ENCODE data around the gene CACNA2D3.

The CACNA2D3 gene

DNA sequence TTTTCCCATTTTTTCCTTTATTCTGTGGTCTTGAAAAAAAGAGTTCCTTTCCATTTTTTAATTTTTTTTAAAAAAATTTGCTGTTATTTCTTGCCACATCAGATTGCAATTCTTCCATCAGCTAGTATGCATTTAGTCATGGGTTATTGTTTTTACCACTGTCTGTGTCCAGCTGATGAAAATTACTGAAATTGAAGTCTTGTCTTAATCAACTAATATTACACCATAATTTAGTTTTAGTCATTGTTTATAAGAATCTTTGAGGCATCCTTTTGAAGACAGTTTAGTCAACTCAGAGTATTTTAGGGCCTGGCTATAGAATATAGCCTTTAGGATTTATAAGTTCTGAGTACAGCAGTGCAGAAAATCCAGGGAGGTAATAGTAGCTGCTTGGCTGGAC is 633.4 kb downstream of the CACNA2D3 start:
- no peak for TF ChIP-seq CTCF (IDR thresholded peaks at IDR 0.05)

GRCh38 chr3:54756330-54756731 is 634.0 kb downstream of the CACNA2D3 start:
- TF ChIP-seq CTCF (IDR thresholded peaks at IDR 0.05): no peak

DNA sequence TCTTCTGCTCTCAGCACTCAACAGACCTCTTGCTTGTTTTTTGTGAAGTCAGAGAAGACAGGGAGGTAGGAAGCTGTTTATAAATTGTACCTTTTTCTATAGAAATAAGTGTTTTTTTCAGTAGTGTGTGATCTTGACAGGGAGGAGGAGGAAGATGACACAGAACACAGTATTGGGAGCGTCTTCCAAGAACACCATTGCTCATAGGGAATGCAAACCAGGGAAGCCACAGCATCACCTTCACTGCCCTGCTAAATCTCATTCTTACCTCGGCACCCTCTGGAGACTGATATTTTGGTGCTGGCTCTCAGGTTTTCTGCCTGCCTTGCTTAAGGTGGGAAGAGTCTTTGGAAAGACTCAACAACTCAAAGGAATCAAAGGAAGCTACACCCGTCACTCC is 636.1 kb downstream of the CACNA2D3 start:
- TF ChIP-seq CTCF (IDR thresholded peaks at IDR 0.05): no peak

DNA sequence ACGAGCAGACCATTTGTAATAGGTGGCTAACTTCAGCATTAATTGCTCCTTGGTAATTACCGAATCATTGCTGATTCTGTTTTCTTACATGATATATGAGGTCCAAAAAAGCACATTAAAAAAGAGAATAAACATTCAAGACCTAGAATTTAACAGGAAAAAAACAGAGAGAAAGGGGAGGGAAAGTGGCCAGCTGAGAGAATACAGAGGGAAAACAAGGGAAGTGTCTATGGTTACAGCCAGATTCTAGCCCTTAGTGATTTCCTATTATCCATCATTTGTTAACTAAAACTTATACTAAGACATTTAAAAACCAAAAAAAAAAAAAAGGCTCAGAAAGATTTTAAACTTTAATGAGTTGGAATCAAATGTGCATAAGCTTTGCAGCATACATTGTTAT is 636.8 kb downstream of the CACNA2D3 start:
- TF ChIP-seq CTCF (IDR thresholded peaks at IDR 0.05): no peak

GRCh38 chr3:54760201-54760600 is 637.8 kb downstream of the CACNA2D3 start:
- no peak for TF ChIP-seq CTCF (IDR thresholded peaks at IDR 0.05)

DNA sequence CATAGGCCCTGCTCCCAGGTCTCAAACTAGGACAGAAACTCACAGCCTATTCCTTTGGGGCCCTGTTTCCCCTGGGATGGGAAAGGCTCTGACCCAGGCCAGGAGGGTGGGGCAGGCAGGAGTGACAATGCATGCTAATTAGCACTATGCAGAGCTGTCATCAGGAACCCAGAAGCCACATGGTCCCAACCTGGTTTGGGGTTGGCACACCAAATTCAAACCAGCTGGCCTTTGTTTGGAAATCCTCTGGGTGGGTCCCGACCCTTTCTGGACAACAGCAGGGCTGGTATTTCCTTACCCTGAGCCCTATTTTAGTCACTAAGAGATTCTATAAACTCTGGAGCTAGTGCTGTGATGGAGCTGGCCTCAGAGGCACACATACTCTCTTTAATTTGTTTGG is 639.3 kb downstream of the CACNA2D3 start:
- no peak for TF ChIP-seq CTCF (IDR thresholded peaks at IDR 0.05)

DNA sequence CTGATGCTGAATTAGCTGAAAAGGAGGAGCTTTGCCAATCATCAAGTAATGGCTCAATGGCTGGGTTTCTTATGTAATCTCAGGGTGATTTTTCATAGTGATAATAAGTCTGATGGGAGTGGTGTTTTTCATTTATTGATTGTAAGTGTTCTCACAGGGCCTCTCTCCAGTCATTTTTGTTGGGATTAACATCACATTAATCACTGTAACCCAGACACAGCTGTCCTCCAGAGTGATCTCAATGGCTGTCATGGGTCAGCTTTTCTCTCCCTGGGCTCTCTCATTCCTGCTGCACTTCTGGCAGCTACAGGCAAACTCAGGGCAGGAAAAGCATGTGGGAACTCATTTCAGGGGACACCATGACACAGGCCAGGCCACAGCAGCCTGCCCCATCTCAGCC is 642.6 kb downstream of the CACNA2D3 start:
- TF ChIP-seq CTCF (IDR thresholded peaks at IDR 0.05): no peak

DNA sequence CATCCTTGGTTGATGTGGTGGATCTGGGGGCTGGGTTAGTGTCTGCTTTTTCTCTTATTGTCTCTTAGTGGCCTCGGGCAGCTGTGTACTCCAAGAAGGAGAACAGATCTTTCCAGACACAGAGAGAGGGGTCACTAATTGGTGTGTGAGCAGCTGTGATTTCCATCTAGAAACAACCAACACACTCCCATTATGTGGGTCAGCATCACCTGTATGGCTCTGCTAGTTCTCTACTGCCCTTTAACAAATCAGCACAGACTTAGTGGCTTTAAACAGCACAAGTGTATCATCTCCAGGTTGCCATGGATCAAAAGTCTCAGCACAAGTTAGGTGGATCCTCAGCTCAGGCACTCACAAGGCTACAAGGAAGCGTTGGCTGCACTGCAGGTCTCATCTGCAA is 648.7 kb downstream of the CACNA2D3 start:
- no peak for TF ChIP-seq CTCF (IDR thresholded peaks at IDR 0.05)

All from LNCAP (cell line).